Renal cortical epithelial cell (primary cell): ENCODE data around the gene CTXN3. TPM values are rescaled to one million over a fixed set of nuclear protein-coding genes. Genes with fewer than 3 reads are reported as not detected.

ENCODE experiments used
- DNase-seq: peaks from one replicate; pipeline ENCODE4 v3.0.0-alpha.2; 2011; ENCODE audit warnings: low read depth
- total RNA-seq: library from RNA; depleted of rRNA; stranded (reverse); fragments of >200 nt; gene quantifications from 2 replicates; pipeline ENCODE4 v1.2.3, GENCODE V29; 2014

CTXN3 gene
- total RNA-seq, 1 donor from 2014 or later: not detected

DNA sequence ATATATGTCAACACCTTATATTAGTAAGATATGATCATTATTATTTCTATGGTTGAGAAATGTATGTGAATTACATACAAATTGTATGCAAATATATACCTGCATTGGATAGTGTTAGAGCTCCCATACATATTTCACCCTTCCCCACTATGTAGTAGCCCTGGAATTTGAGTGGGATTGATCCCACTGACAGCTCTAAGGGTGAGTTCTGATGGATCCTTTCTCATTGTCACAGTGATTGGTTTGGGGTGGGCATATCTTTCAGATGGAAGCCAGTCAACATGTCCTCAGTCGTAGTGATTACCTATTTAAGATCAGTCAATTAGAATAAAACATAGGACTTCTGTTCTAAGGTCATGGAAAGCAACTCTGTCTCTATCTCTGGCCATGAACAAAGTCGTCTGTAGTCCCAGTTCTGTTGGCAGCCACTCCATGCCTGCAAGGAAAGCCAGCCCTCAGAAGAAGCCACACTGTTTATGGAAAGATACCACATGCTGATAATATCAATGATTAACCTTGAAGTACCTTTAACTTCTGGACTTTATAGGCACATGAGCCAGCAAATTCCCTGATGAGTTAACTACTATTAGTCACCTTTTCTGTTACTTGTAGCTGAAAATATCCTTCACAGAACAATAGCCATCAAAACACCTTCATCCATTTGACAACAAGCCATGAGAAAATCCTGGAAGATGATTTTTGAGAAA lies 49.2 kb downstream of the CTXN3 start:
- peak; percentile 98 for DNase-seq

- DNase-seq: peak; percentile 3
Observed at GRCh38 chr5:127699416-127699815, 50.5 kb downstream of the CTXN3 start.

GRCh38 chr5:127700237-127700766 lies 51.4 kb downstream of the CTXN3 start:
- DNase-seq: no peak

GRCh38 chr5:127702434-127702833 lies 53.6 kb downstream of the CTXN3 start:
- DNase-seq: no peak

DNA sequence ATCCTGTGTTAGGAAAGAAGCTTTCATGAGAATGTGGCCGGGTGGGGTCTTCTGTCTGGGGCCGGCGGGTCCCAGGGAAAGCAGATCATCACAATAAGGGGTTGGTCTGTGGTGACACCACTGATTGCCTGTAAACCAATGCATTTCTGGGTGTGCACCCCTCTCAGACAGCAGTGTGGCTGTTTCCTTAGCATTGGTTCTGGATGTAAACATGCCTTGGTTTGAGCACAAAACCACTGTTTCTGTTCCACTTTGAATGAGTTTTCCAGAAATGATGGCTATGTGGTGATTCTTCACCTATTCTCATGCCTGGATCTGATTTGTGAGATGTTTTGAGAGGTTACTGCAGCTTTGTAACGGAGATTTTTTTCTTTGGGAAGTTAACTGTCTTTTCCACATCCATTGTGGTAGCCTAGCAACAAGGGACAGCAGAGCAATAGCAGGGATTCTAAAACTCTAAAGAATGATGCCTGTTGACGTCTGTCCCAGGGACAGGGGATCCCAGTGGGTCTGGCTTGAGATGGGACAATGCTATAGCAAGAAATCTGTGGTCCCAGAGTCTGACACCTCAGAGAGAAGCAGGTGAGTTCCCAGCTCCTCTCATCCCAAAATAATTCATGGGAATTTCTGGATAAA lies 54.2 kb downstream of the CTXN3 start, which contains the start of gene CCDC192:
Gene CCDC192 (plus strand): TSS at position 466 of the 636 bp plus-strand sequence. CDS start 55 bp downstream, at position 521.
- DNase-seq: peak; percentile 15

GRCh38 chr5:127705120-127705892 lies 56.4 kb downstream of the CTXN3 start:
- DNase-seq: peak; percentile 92

DNA sequence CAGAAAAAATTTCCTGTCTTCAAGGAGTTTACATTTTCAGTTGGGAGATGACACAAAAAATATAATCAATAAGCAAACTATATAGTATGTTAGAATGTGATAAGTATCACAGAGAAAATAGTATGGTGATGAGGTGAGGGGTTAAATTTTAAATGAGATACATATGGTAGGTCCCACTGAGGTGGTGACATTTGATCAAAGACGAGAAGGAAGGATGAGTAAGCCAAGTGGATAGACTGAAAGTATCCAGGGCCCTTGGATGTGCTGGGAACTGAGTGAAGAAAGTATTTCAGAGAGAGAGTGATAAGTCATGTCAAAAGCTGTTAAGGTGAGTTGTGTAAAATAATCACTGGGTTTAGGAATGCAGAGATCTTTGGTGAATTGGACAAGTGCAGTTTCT lies 57.8 kb downstream of the CTXN3 start:
- no peak for DNase-seq

GRCh38 chr5:127707209-127707608 lies 58.3 kb downstream of the CTXN3 start:
- DNase-seq: no peak

Other genes starting within 250 kb of the CTXN3 start
- gene PRRC1, start 131.4 kb upstream of the CTXN3 start, total RNA-seq: 48.1 and 70.6 TPM in 2 replicates
- gene CCDC192, start 54.3 kb downstream of the CTXN3 start, total RNA-seq: not detected in 2 replicates